HG02938 (cell line): ENCODE data around the gene ZEB2.

Source experiments
- ATAC-seq: cut with Tn5 transposase; IDR thresholded peaks from one replicate; pipeline ENCODE4 v1.9.1; 2021; ENCODE audit warnings: mild to moderate bottlenecking, moderate library complexity; ENCODE audit not compliant: unreplicated experiment

The ZEB2 gene

GRCh38 chr2:144496092-144496976 is 23.6 kb downstream of the ZEB2 start:
- ATAC-seq, result no peak

- no peak for ATAC-seq
These were observed 24.5 kb downstream of the ZEB2 start for GRCh38 chr2:144495227-144496091.

GRCh38 chr2:144493027-144493809 is 26.7 kb downstream of the ZEB2 start:
- no peak for ATAC-seq

- no peak for ATAC-seq
These were observed 29.1 kb downstream of the ZEB2 start for GRCh38 chr2:144490857-144491256.

- no peak for ATAC-seq
These were observed 29.9 kb downstream of the ZEB2 start for GRCh38 chr2:144490017-144490416.

- no peak for ATAC-seq
These were observed 30.5 kb downstream of the ZEB2 start for GRCh38 chr2:144489315-144489916.

- ATAC-seq, result no peak
These were observed 35.5 kb downstream of the ZEB2 start for GRCh38 chr2:144484201-144484948.

GRCh38 chr2:144481666-144482065 is 38.3 kb downstream of the ZEB2 start:
- ATAC-seq, result no peak

GRCh38 chr2:144481109-144481508 is 38.8 kb downstream of the ZEB2 start:
- ATAC-seq, result no peak

- no peak for ATAC-seq
These were observed 39.6 kb downstream of the ZEB2 start for GRCh38 chr2:144480285-144480684.

GRCh38 chr2:144479659-144480058 is 40.3 kb downstream of the ZEB2 start:
- ATAC-seq, result no peak

- ATAC-seq, result no peak
These were observed 40.8 kb downstream of the ZEB2 start for GRCh38 chr2:144479138-144479537.

GRCh38 chr2:144477957-144478311 is 42.0 kb downstream of the ZEB2 start:
- no peak for ATAC-seq

GRCh38 chr2:144477281-144477956 is 42.5 kb downstream of the ZEB2 start:
- ATAC-seq, result no peak

GRCh38 chr2:144476682-144477081 is 43.2 kb downstream of the ZEB2 start:
- ATAC-seq, result no peak

GRCh38 chr2:144475569-144476275 is 44.2 kb downstream of the ZEB2 start:
- no peak for ATAC-seq

- no peak for ATAC-seq
These were observed 44.9 kb downstream of the ZEB2 start for GRCh38 chr2:144475044-144475443.

GRCh38 chr2:144474017-144474416 is 45.9 kb downstream of the ZEB2 start:
- no peak for ATAC-seq

GRCh38 chr2:144472911-144473310 is 47.0 kb downstream of the ZEB2 start:
- ATAC-seq, result no peak
